GM19035 (cell line): ENCODE data around the gene SFMBT2.
"Not testable (repeated sequence)": the region's sequence is repeated elsewhere in the genome, so short reads cannot be mapped to it uniquely, and the experiment has no call there.

Source experiments
- ATAC-seq: cut with Tn5 transposase; IDR thresholded peaks from one replicate; pipeline ENCODE4 v1.9.1; 2021; ENCODE audit not compliant: unreplicated experiment

Gene SFMBT2

DNA sequence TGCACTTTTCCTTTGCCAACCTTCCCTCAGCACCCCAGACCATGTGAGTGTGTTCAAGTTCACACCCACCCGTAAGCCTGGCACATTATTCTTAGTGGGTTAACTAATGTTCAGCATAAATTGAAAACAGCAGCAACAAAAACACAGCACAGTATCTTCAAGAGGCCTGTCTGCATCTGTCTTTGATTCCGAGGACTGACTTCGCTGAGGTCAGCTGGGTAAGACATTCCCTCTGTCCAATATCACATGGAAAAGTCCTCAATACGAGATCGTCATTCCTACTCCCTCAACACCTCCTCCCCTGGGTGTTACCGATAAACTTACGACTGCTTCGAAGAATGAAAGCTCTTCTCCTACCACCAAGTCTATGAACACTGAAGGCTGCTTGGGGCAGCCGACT, 218.8 kb downstream of the SFMBT2 start:
- ATAC-seq, result no peak

DNA sequence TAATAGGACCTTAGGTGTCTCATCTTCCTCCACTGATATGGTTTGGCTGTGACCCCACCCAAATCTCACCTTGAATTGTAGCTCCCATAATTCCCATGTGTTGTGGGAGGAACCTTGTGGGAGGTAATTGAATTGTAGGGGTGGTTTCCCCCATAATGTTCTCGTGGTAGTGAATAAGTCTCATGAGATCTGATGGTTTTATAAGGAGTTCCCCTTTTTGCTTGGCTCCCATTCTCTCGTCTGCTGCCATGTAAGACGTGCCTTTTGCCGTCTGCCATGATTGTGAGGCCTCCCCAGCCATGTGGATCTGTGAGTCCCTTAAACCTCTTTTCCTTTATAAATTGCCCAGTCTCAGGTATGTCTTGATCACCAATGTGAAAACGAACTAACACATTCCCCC, 220.1 kb downstream of the SFMBT2 start:
- not testable (repeated sequence) for ATAC-seq

DNA sequence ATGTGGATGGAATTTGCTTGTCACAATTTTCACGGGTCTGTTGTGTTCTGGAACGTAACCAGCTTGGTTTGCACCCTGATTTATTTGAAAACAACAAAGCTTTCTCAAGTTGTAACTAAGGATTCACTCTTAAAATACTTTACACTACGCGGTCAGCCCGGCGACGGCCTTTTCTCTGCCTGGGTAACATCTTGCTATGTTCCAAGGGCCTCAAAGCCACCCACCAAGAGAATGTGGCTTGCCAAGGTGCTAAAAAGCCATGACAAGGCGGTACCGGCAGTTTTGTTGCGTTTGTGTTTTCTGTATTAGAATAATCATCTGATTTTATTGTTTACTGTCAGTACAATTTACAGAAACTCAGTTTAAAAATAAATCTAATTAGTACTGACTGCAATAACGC, 220.9 kb downstream of the SFMBT2 start:
- ATAC-seq, result no peak

DNA sequence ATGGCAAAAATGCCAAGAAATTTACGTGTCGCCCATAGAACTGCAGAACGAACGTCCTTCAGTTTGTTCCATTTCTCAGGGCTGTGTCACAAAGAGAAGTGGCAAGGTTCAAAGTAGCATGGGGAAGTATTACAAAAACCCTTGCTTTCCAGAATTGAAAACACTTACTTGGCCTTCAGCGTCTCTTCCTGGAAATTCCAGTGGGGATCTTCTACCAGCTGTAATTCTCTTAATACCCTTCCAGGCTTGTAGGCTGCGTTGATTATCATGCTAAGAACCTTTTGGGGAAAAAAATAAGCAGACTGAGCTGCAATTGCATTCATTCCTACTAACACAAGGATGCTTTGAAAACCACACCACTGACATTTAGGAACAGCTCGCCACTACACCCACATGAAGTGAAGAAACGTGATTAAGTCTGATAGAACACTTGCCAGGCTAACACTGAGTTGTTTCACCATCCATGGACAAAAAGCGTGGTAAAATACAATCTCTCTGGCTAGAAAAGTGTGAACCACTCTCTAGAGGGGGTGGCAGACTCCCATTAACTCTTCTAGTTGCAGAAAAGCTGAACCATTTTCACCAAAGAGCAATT, 222.3 kb downstream of the SFMBT2 start:
- no peak for ATAC-seq

- no peak for ATAC-seq
Observed at GRCh38 chr10:7186387-7187018, 224.3 kb downstream of the SFMBT2 start.

DNA sequence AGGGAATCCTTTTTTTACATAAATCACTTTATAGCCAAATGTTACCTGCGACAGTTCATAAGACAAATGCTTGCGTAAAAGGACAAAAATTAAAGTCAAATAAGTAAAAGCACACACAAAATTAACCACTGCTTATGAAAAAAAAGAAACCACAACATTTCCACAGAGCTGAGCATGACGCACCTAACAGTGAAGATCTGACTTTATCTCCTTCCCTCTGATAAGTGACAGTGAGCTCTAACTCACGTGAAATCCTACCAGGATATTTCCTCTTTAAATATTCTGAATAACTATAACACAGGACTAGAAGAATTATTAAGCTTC, 225.5 kb downstream of the SFMBT2 start:
- ATAC-seq, result no peak

GRCh38 chr10:7184660-7185366, 226.0 kb downstream of the SFMBT2 start:
- ATAC-seq, result no peak

- not testable (repeated sequence) for ATAC-seq
Observed at GRCh38 chr10:7184116-7184515, 226.7 kb downstream of the SFMBT2 start.

- ATAC-seq, result not testable (repeated sequence)
Observed at GRCh38 chr10:7182327-7182726, 228.5 kb downstream of the SFMBT2 start.

DNA sequence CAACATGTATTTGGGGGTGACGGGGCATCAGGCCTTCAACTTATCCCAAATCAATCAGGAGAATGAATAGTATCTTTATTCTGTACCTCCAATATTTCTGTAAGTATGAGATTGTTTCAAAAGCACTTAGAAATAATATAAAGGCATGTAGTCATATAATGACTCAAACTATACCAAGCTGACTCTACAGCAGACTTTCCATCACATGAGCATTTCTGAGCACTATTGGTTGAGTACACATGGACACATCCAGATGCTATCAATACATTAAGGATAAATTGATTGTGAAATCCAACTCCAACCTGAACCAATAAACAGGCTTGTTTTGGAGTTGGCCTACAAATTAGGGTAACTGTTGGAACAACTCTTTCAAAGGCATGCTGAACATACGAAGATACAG, 229.4 kb downstream of the SFMBT2 start:
- ATAC-seq, result no peak

DNA sequence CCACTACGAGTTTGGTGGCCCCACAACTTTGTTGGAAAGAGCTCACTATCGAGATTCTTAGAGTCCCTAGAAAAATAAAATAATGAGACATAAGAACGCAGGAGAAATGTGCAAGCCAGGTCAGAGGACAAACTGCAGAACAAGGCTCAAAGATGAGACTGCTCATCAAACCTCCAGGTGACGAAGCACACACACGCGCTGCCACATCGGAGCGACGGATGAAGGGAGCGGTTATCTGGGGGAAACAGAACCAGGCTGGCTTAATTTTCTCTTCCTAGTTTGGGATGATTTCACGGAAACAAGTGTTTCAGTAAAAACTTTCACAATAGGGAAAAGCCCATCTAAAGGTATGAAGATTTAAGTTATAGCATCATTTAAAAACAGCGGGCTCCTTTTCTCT, 231.3 kb downstream of the SFMBT2 start:
- no peak for ATAC-seq

DNA sequence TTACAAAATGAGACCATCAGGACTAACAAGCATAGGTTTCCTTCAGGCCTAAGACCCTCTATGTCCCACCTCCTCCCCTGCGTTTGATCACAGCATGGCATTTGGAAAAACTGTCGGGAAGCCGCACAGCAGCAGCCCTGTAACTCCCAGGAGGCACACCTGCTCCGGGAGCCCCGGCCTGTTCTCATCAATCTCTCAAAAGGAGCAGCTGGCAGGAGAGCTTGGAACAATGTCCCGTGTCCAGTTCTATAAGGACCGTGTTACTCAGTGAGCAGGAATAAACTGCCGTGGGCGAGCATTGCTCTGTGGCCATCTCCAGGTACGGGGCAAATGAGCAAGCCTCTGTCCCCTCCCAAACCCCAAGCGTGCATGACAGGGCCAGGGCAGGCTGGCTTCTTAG, 236.9 kb downstream of the SFMBT2 start:
- no peak for ATAC-seq

GRCh38 chr10:7171825-7172224, 239.0 kb downstream of the SFMBT2 start:
- ATAC-seq, result no peak

DNA sequence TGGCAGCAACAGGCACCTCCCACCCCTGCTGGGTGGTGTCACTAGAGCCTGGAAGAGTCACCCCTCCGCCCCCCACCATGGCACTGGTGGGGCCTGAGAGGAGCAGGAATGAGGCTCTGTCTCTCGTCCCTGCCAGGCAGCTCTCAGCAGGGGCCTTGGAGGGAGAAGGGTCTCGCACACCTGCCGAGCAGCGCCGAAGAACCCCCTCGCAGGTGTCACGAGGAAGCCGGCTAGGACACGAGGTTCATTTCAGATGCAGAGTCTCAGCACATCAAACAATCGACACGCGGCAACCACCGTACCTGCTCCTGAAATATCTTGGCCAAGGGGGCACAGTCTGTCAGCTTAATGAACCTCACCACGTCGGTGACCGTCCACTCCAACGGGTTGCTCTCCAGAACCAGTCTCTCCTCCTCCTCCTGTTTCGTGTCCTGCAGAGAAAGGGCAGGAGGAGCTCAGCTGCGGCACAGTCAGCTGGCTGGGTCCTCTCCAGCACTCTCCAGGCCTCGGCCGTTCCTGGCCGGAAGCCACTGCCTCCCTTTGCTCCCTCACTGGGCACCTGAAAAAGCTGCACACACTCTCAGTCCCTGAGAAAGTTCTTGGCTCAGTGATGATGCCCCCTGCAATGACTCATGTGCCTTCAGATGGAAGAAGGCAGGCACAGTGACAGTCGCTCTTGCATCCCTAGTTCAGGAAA, 240.1 kb downstream of the SFMBT2 start:
- no peak for ATAC-seq

DNA sequence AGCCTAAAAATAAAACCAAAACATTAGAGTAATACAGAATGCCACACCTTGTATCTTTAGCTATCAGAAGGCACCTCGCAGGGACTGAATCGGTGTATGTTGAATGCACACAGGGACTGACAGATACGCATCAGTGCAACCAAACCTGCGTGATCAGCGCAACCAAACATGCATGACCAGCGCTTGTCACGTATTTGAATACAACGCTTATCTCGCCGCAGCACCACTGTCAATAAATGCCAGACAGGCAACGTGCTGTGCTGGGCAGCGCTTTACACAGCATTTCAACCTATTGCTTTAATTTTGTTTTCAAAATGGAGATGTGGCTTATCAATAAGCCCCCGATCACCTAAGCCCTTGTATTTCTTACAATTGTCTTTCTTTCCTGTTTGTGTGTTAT, 242.4 kb downstream of the SFMBT2 start:
- ATAC-seq, result no peak

DNA sequence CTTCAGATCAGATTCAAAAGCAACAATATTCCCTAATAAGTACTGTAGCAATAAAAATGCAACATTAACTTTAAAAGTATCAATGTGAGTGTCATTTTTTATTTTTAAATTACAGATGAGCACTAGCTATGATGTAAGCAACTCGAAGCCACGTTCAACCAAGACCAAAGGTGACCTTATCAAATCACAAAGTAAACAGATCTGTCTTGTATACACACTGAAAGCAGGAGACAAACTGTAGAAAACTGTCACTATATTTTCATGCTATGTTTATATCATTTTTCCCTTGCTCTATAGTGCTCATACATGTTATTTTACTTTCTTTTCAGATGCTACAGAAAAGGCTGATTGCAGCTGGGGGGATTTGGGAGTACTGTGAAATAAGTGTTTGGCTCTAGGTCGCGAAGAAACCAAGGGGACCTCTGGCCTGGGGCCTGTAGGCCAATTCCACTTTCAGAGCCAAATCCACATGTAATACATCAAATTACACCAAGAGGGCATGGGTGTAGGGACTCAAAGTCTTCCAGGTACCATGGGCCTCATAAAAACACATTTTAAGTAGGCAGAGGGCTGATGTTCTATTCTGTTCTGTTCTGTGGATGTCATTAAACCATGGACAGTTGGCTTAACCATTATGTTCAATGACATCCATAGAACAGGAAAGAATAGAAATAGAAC, 245.2 kb downstream of the SFMBT2 start:
- ATAC-seq, result no peak

- ATAC-seq, result no peak
Observed at GRCh38 chr10:7164955-7165354, 245.9 kb downstream of the SFMBT2 start.

- no peak for ATAC-seq
Observed at GRCh38 chr10:7162331-7162730, 248.5 kb downstream of the SFMBT2 start.

DNA sequence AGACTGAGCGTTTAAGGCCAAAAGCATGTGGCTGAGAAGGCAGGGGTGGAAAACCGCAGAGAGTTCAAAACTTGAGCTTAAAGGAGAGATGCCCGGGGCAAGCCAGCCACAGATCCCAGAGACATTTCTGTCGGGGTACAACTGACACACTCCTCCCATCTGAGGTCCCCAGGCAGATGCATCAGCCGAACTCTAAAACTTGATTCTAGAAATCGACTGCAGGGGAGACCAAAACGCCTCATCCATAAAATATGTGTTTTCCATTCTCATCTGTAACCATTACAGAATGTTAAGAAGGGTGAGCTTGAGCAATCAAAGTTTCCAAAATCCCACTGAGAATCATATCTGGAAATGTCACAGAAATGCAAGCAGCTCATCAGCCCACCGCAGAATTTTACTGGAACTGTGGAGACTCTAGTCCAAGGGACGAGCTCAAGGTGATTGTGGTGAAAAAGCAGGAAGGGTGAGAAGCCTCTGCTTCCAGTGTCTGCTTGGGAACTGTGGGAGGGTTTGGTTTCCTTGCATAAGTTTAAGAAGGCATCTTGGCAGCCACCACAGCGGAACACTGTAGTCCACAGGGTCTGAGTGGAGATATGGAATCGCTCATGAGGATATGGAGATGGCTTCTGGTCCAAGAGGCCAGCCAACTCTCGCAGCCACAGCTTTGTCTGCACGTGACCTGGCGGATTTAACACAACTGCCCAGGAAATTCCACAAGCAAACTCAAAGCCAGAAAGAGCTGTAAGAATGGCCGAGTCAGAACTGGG, 249.2 kb downstream of the SFMBT2 start:
- ATAC-seq, result no peak

DNA sequence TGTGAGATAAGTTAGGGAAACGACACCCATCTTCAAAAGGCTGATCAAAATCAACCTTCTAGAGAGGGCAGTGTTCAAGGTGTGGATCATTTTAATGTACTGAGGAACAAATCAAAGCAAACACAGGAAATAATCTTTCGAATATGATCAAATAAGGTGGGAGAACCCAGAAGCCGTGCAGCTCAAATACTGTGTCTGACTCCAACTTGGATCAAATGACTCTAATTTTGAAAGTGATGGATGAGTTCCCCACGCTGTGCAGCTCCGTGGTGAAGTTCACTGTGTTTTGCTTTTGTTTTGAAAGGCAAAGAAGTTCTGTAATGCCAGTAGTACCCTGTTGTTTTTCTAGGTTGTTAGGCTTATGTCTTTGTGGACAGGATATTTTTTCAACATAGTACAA, 250.9 kb downstream of the SFMBT2 start:
- no peak for ATAC-seq

- no peak for ATAC-seq
Observed at GRCh38 chr10:7159517-7159916, 251.3 kb downstream of the SFMBT2 start.
